GM12891 (cell line): ENCODE data around the gene MYO18A.

Experiments used
- PAX5 ChIP-seq: IDR thresholded peaks from 2 replicates; pipeline ENCODE4 v1.6.1; 2011; ENCODE audit warnings: low read length, moderate library complexity, mild to moderate bottlenecking; ENCODE audit not compliant: insufficient read depth, severe bottlenecking
- POLR2A ChIP-seq: IDR thresholded peaks from 2 replicates; pipeline ENCODE4 v1.6.1; 2011; ENCODE audit warnings: low read depth, low read length, control low read depth
- POLR2AphosphoS5 ChIP-seq: IDR thresholded peaks from 2 replicates; pipeline ENCODE4 v1.6.1; 2011; ENCODE audit warnings: low read depth, low read length, control low read depth
- POU2F2 ChIP-seq: IDR thresholded peaks from 2 replicates; pipeline ENCODE4 v1.6.1; 2011; ENCODE audit warnings: low read depth, mild to moderate bottlenecking, control low read depth, low read length, moderate library complexity
- SPI1 ChIP-seq: IDR thresholded peaks from 2 replicates; pipeline ENCODE4 v1.6.1; 2011; ENCODE audit warnings: low read depth, low read length, control low read depth
- TAF1 ChIP-seq: IDR thresholded peaks from 2 replicates; pipeline ENCODE4 v1.6.1; 2011; ENCODE audit warnings: low read depth, low read length, control low read depth

GRCh38 chr17:29085223-29085622, 95.0 kb downstream of the MYO18A start:
- no peak for TF ChIP-seq POLR2AphosphoS5
- TF ChIP-seq POLR2A, result no peak
- no peak for TF ChIP-seq TAF1
- TF ChIP-seq SPI1, result no peak
- TF ChIP-seq POU2F2, result no peak
- TF ChIP-seq PAX5, result no peak
